ENCODE measurements around the gene PRPSAP1. TPM values are rescaled to one million over a fixed set of nuclear protein-coding genes. Genes with fewer than 3 reads are reported as not detected.

Gene PRPSAP1
- total RNA-seq, 1 experiment from 2014 or later = 25.9 TPM

DNA sequence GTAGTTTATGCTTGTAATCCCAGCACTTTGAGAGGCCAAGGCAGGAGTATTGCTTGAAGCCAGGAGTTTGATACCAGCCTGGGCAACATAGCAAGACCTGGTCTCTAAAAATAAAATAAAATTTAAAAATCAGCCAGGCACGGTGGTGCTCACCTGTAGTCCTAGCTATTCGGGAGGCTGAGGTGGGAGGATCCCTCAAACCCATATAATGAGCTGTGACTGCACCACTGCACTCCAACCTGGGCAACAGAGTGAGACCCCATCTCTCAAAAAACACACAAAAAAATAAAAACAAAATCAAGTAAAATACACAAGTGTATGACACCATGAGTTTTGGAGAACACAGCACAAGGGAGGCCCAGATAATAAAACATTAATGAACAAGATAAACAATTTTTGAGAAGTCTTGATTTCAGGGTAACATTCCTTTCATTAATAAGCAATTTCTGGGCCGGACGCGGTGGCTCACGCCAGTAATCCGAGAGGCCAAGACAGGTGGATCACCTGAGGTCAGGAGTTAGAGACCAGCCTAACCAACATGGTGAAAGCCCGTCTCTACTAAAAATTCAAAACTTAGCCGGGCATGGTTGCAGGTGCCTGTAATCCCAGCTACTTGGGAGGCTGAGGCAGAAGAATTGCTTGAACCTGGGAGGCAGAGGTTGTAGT, 17.9 kb downstream of the PRPSAP1 start:
- Mint-ChIP-seq H3K9me3 (ENCODE audit: unreplicated experiment) (no peaks in the 10 kb centered on the region), H3K36me3 (ENCODE audit: insufficient read depth, unreplicated experiment) (peaks cover 6% of the 10 kb centered on the region), H3K4me3 (ENCODE audit: unreplicated experiment) (no peak overlapping the region), H3K27me3 (ENCODE audit: insufficient read depth, unreplicated experiment) (no peaks in the 10 kb centered on the region), H3K4me1 (ENCODE audit: insufficient read depth, unreplicated experiment) (no peaks in the 10 kb centered on the region), H3K27ac (ENCODE audit: low read depth, unreplicated experiment) (no peak overlapping the region)
- BruUV-seq (replicated peaks) = no TSS peak
- CTCF ChIA-PET = interaction anchor here (0.6 to 0.8 kb wide), 2 partner anchors 34 kb away, joined by 3 to 4 read pairs; no protein-coding TSS in a partner anchor
- no peak for DNase-seq (ENCODE audit: unreplicated experiment)
- intact Hi-C loops (cut with micrococcal nuclease) = no loop called here
- POLR2A ChIA-PET = interaction anchor here (1.1 to 2.4 kb wide), 2 partner anchors 17 kb away, joined by 3 to 13 read pairs; partner anchors contain the start of gene PRPSAP1
- TF ChIP-seq, protein P1, sequence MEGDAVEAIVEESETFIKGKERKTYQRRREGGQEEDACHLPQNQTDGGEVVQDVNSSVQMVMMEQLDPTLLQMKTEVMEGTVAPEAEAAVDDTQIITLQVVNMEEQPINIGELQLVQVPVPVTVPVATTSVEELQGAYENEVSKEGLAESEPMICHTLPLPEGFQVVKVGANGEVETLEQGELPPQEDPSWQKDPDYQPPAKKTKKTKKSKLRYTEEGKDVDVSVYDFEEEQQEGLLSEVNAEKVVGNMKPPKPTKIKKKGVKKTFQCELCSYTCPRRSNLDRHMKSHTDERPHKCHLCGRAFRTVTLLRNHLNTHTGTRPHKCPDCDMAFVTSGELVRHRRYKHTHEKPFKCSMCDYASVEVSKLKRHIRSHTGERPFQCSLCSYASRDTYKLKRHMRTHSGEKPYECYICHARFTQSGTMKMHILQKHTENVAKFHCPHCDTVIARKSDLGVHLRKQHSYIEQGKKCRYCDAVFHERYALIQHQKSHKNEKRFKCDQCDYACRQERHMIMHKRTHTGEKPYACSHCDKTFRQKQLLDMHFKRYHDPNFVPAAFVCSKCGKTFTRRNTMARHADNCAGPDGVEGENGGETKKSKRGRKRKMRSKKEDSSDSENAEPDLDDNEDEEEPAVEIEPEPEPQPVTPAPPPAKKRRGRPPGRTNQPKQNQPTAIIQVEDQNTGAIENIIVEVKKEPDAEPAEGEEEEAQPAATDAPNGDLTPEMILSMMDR (IDR thresholded peaks at IDR 0.05; ENCODE audit: unreplicated experiment) = no peak

DNA sequence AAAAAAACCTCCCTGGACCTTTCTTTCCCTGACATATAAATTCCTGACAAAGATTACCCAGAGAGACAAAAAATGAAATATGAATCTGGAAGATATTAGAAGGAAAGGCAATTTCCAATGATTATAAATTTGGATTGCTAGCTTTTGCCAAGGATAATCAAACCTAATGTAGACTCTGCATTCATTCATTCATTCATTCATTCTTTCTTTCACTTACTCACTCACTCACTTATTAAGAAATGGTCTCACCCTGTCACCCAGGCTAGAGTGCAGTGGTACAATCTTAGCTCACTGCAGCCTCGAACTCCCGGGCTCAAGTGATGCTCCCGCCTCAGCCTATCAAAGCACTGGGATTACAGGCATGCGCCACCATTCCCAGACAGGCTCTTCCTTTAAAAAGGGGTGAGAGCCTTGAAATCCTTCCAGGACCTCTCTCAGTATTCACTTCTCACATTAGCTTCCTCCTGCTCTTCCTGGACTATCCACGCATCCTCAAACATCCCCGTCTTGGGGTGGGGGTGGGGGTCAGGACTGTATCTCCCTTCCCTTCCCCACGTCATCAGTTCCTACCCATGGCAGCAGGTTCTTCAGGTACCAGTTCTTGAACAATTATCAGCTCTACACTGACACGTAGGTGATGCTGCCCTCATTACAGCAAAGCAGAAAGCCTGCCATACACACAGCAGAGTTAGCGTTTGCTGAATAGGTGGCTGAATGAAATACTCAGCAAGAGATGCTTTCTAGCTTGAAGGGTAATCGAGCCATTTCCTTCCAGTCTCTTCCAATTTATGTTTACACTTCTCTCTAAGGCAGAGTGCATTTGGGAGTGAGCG, 19.8 kb downstream of the PRPSAP1 start:
- no peaks in the 10 kb centered on the region for H3K4me1 Mint-ChIP-seq (ENCODE audit: insufficient read depth, unreplicated experiment)
- DNase-seq (ENCODE audit: unreplicated experiment) = no peak
- CTCF ChIA-PET = interaction anchor here (0.9 to 1.2 kb wide), 2 partner anchors 64 to 74 kb away, joined by 3 to 4 read pairs; no protein-coding TSS in a partner anchor
- intact Hi-C loops (cut with micrococcal nuclease) = no loop called here
- TF ChIP-seq, protein P1 (IDR thresholded peaks at IDR 0.05; ENCODE audit: unreplicated experiment) = no peak
- H3K4me3 Mint-ChIP-seq (ENCODE audit: unreplicated experiment) = no peak overlapping the region
- POLR2A ChIA-PET = no interaction called here
- H3K27ac Mint-ChIP-seq (ENCODE audit: low read depth, unreplicated experiment) = no peak overlapping the region
- H3K36me3 Mint-ChIP-seq (ENCODE audit: insufficient read depth, unreplicated experiment) = peaks cover 11% of the 10 kb centered on the region
- no peaks in the 10 kb centered on the region for H3K27me3 Mint-ChIP-seq (ENCODE audit: insufficient read depth, unreplicated experiment)
- no TSS peak for BruUV-seq (replicated peaks)
- no peaks in the 10 kb centered on the region for H3K9me3 Mint-ChIP-seq (ENCODE audit: unreplicated experiment)

DNA sequence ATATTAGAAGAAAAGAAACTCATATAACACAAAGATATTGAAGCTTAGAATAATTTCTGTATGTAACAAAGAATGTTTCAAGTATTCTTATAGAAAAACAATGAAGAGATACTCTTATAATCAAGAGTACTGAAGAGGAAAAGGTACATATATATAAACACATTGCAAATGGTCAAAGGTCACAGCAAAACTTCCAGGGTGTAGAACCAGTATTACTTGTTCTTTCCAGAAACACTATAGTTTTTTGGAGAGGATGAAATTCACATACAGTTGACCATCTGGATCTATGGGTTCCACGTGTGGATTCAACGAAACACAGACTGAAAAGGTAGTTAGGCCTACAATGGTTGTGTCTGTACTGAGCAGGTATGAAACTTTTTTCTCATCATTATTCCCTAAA, 22.6 kb downstream of the PRPSAP1 start:
- intact Hi-C loops (cut with micrococcal nuclease) = no loop called here
- Mint-ChIP-seq H3K9me3 (ENCODE audit: unreplicated experiment) (no peaks in the 10 kb centered on the region), H3K4me3 (ENCODE audit: unreplicated experiment) (no peak overlapping the region), H3K36me3 (ENCODE audit: insufficient read depth, unreplicated experiment) (peaks cover 33% of the 10 kb centered on the region), H3K27me3 (ENCODE audit: insufficient read depth, unreplicated experiment) (no peaks in the 10 kb centered on the region), H3K27ac (ENCODE audit: low read depth, unreplicated experiment) (no peak overlapping the region), H3K4me1 (ENCODE audit: insufficient read depth, unreplicated experiment) (no peaks in the 10 kb centered on the region)
- CTCF ChIA-PET = interaction anchor here (1.2 kb wide), 1 partner anchor 28 kb away, joined by 9 read pairs; no protein-coding TSS in a partner anchor
- no peak for DNase-seq (ENCODE audit: unreplicated experiment)
- POLR2A ChIA-PET = interaction anchor here (1.0 kb wide), 1 partner anchor 13 kb away, joined by 4 read pairs; no protein-coding TSS in a partner anchor
- TF ChIP-seq, protein P1 (IDR thresholded peaks at IDR 0.05; ENCODE audit: unreplicated experiment) = no peak
- no TSS peak for BruUV-seq (replicated peaks)

DNA sequence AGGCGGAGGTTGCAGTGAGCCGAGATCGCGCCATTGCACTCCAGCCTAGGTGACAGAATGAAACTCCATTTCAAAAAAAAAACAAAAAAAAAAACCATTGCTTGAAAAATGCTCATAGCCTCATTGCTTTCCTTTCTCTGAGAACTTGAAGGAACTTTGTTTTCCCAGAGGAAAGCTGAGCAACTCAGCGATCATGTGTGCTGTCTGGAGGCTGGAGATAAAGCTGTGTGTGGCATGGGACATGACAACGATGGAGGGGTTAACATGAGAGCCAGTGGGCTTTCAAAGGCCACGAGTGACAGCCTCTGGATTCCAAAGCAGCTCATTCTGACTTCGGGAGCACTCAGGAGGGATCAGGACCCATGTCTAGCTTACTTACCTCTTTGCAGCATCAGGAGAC, 24.1 kb downstream of the PRPSAP1 start:
- TF ChIP-seq, protein P1 (IDR thresholded peaks at IDR 0.05; ENCODE audit: unreplicated experiment) = no peak
- peaks cover 40% of the 10 kb centered on the region for H3K36me3 Mint-ChIP-seq (ENCODE audit: insufficient read depth, unreplicated experiment)
- intact Hi-C loops (cut with micrococcal nuclease) = no loop called here
- H3K27ac Mint-ChIP-seq (ENCODE audit: low read depth, unreplicated experiment) = no peak overlapping the region
- no peak overlapping the region for H3K4me3 Mint-ChIP-seq (ENCODE audit: unreplicated experiment)
- no peak for DNase-seq (ENCODE audit: unreplicated experiment)
- no peaks in the 10 kb centered on the region for H3K9me3 Mint-ChIP-seq (ENCODE audit: unreplicated experiment)
- no peaks in the 10 kb centered on the region for H3K27me3 Mint-ChIP-seq (ENCODE audit: insufficient read depth, unreplicated experiment)
- ChIA-PET POLR2A (interaction anchor here (0.6 kb wide), 1 partner anchor 115 kb away, joined by 3 read pairs; no protein-coding TSS in a partner anchor), CTCF (interaction anchor here (0.6 to 1.2 kb wide), 3 partner anchors 26 to 226 kb away, joined by 4 to 9 read pairs (median 4); partner anchors contain the start of gene EXOC7)
- no TSS peak for BruUV-seq (replicated peaks)
- H3K4me1 Mint-ChIP-seq (ENCODE audit: insufficient read depth, unreplicated experiment) = no peaks in the 10 kb centered on the region

Measured in MCF 10A (cell line).